Nephron (organoid): ENCODE data around the gene CCN5.

Source experiments
- H3K27ac Mint-ChIP-seq, 3 experiments: 2 replicates each; pipeline ENCODE4 v1.8.0; 2020; ENCODE audit warnings: mixed read lengths in 3 of 3, mild to moderate bottlenecking in 2 of 3, moderate library complexity in 1 of 3
- H3K27me3 Mint-ChIP-seq: 2 replicates; pipeline ENCODE4 v1.8.0; 2021; ENCODE audit warnings: low read depth, mild to moderate bottlenecking, moderate library complexity, mixed read lengths
- H3K36me3 Mint-ChIP-seq: 2 replicates; pipeline ENCODE4 v1.8.0; 2020; ENCODE audit warnings: low read depth, mixed read lengths
- H3K4me1 Mint-ChIP-seq: 2 replicates; pipeline ENCODE4 v1.8.0; 2020; ENCODE audit warnings: mixed read lengths
- H3K4me3 Mint-ChIP-seq, 3 experiments: 2 replicates each; pipeline ENCODE4 v1.8.0; 2020; ENCODE audit warnings: mild to moderate bottlenecking in 3 of 3, mixed read lengths in 3 of 3, moderate library complexity in 2 of 3
- H3K9me3 Mint-ChIP-seq: 2 replicates; pipeline ENCODE4 v1.8.0; 2020; ENCODE audit warnings: mixed read lengths
- CTCF ChIP-seq, 3 experiments: fragments of 200-600 bp; sonication (generic); IDR thresholded peaks; one replicate each; pipeline ENCODE4 v1.5.0; 2021; ENCODE audit warnings: antibody characterized with exemption in 3 of 3; ENCODE audit not compliant: unreplicated experiment in 3 of 3

The CCN5 gene

GRCh38 chr20:44681796-44682566 lies 33.2 kb upstream of the CCN5 start:
- peaks cover 11% of the 10 kb centered on the region for H3K27me3 Mint-ChIP-seq
- no peak for TF ChIP-seq CTCF (IDR thresholded peaks at IDR 0.05; ENCODE audit: unreplicated experiment in 3 of 3)
- peaks cover 15% of the 10 kb centered on the region for H3K4me1 Mint-ChIP-seq

GRCh38 chr20:44683263-44684046 lies 31.7 kb upstream of the CCN5 start:
- Mint-ChIP-seq H3K27me3 (peaks cover 11% of the 10 kb centered on the region), H3K4me3 (no peak overlapping the region), H3K9me3 (no peaks in the 10 kb centered on the region), H3K27ac (no peak overlapping the region), H3K4me1 (peaks cover 12% of the 10 kb centered on the region), H3K36me3 (no peaks in the 10 kb centered on the region)
- TF ChIP-seq CTCF (IDR thresholded peaks at IDR 0.05; ENCODE audit: unreplicated experiment in 3 of 3): peak; percentile 64 to 73 (median 68)

More at GRCh38 chr20:44681796-44682566, 33.2 kb upstream of the CCN5 start:
- H3K36me3 Mint-ChIP-seq: no peaks in the 10 kb centered on the region
- H3K4me3 Mint-ChIP-seq: no peak overlapping the region
- no peak overlapping the region for H3K27ac Mint-ChIP-seq
- no peaks in the 10 kb centered on the region for H3K9me3 Mint-ChIP-seq

GRCh38 chr20:44684047-44684967 lies 30.9 kb upstream of the CCN5 start:
- Mint-ChIP-seq H3K4me3 (no peak overlapping the region), H3K4me1 (peaks cover 6% of the 10 kb centered on the region), H3K9me3 (no peaks in the 10 kb centered on the region), H3K36me3 (no peaks in the 10 kb centered on the region), H3K27ac (no peak overlapping the region), H3K27me3 (peaks cover 11% of the 10 kb centered on the region)
- peak in 1 of 3 experiments; percentile 3 for TF ChIP-seq CTCF (IDR thresholded peaks at IDR 0.05; ENCODE audit: unreplicated experiment in 3 of 3)

GRCh38 chr20:44686934-44687333 lies 28.2 kb upstream of the CCN5 start:
- no peak overlapping the region for H3K4me3 Mint-ChIP-seq
- no peaks in the 10 kb centered on the region for H3K36me3 Mint-ChIP-seq
- no peak for TF ChIP-seq CTCF (IDR thresholded peaks at IDR 0.05; ENCODE audit: unreplicated experiment in 3 of 3)
- H3K9me3 Mint-ChIP-seq: peaks cover 3% of the 10 kb centered on the region
- H3K27ac Mint-ChIP-seq: no peak overlapping the region
- peaks cover 18% of the 10 kb centered on the region for H3K27me3 Mint-ChIP-seq
- peaks cover 6% of the 10 kb centered on the region for H3K4me1 Mint-ChIP-seq

- TF ChIP-seq CTCF (IDR thresholded peaks at IDR 0.05; ENCODE audit: unreplicated experiment in 3 of 3): no peak
- H3K36me3 Mint-ChIP-seq: no peaks in the 10 kb centered on the region
Observed at GRCh38 chr20:44688053-44688625, 27.0 kb upstream of the CCN5 start.

More at GRCh38 chr20:44688053-44688625, 27.0 kb upstream of the CCN5 start:
- Mint-ChIP-seq H3K4me3 (no peak overlapping the region), H3K9me3 (peaks cover 3% of the 10 kb centered on the region), H3K4me1 (peaks cover 6% of the 10 kb centered on the region), H3K27me3 (peaks cover 15% of the 10 kb centered on the region), H3K27ac (no peak overlapping the region)
